Neutrophil (primary cell): ENCODE measurements around the gene KDM4B.

Experiments
- H3K27ac ChIP-seq: fragments of 200-600 bp; sonication (generic); 2 replicates; pipeline ENCODE4 v1.5.1; 2016; ENCODE audit warnings: mild to moderate bottlenecking, moderate library complexity
- H3K27me3 ChIP-seq: fragments of 200-600 bp; sonication (generic); 2 replicates; pipeline ENCODE4 v1.6.0; 2016; ENCODE audit warnings: mild to moderate bottlenecking
- H3K36me3 ChIP-seq: fragments of 200-600 bp; sonication (generic); 2 replicates; pipeline ENCODE4 v1.5.1; 2017
- H3K4me1 ChIP-seq, 2 experiments: fragments of 200-600 bp in 1 of 2; sonication (generic) in 1 of 2; 1 replicate in 1 of 2; 2 replicates in 1 of 2; pipeline versions ENCODE4 v1.5.1 to v1.6.1; 2013 to 2016; ENCODE audit warnings: low read depth in 1 of 2, low read length in 1 of 2, mild to moderate bottlenecking in 1 of 2, moderate library complexity in 1 of 2; ENCODE audit not compliant: control insufficient read depth in 1 of 2, insufficient read depth in 1 of 2
- H3K4me3 ChIP-seq, 2 experiments: fragments of 200-600 bp in 1 of 2; sonication (generic) in 1 of 2; 1 replicate in 1 of 2; 2 replicates in 1 of 2; pipeline ENCODE4 v1.5.1; 2013 to 2016; ENCODE audit warnings: low read depth in 1 of 2, low read length in 1 of 2, mild to moderate bottlenecking in 1 of 2, moderate library complexity in 1 of 2
- H3K9me3 ChIP-seq: fragments of 200-600 bp; sonication (generic); 2 replicates; pipeline ENCODE4 v1.5.1; 2016
- TF ChIP-seq, protein P1 (sequence below): fragments of 200-600 bp; sonication (generic); IDR thresholded peaks from 2 replicates; pipeline ENCODE4 v1.5.1; 2016; ENCODE audit warnings: antibody characterized with exemption

Gene KDM4B

DNA sequence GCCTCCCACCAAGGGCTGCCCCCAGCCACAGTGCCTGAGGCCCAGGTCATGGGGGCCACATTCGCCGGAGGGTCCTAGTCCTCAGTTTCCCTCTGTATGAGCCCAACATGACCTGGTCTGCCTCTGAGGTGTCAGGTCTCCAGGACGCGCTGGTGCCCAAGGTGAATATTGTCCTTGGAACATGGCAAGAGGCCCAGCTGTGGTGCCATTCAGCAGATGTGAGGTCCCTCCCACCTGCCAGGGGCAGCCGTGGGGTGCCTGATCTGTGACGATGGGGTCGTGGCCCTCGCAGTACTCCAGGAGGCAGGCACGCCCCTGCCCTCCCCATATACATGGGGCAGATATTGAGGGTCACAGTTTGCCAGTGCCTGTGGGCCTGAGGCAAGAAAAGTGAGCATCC lies 151.9 kb downstream of the KDM4B start:
- TF ChIP-seq, protein P1, sequence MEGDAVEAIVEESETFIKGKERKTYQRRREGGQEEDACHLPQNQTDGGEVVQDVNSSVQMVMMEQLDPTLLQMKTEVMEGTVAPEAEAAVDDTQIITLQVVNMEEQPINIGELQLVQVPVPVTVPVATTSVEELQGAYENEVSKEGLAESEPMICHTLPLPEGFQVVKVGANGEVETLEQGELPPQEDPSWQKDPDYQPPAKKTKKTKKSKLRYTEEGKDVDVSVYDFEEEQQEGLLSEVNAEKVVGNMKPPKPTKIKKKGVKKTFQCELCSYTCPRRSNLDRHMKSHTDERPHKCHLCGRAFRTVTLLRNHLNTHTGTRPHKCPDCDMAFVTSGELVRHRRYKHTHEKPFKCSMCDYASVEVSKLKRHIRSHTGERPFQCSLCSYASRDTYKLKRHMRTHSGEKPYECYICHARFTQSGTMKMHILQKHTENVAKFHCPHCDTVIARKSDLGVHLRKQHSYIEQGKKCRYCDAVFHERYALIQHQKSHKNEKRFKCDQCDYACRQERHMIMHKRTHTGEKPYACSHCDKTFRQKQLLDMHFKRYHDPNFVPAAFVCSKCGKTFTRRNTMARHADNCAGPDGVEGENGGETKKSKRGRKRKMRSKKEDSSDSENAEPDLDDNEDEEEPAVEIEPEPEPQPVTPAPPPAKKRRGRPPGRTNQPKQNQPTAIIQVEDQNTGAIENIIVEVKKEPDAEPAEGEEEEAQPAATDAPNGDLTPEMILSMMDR, result no peak
- Histone ChIP-seq H3K27me3 (no peaks in the 10 kb centered on the region), H3K9me3 (no peaks in the 10 kb centered on the region), H3K36me3 (peaks cover 92% of the 10 kb centered on the region), H3K4me1 (no peaks in the 10 kb centered on the region), H3K4me3 (no peak overlapping the region), H3K27ac (no peak overlapping the region)

DNA sequence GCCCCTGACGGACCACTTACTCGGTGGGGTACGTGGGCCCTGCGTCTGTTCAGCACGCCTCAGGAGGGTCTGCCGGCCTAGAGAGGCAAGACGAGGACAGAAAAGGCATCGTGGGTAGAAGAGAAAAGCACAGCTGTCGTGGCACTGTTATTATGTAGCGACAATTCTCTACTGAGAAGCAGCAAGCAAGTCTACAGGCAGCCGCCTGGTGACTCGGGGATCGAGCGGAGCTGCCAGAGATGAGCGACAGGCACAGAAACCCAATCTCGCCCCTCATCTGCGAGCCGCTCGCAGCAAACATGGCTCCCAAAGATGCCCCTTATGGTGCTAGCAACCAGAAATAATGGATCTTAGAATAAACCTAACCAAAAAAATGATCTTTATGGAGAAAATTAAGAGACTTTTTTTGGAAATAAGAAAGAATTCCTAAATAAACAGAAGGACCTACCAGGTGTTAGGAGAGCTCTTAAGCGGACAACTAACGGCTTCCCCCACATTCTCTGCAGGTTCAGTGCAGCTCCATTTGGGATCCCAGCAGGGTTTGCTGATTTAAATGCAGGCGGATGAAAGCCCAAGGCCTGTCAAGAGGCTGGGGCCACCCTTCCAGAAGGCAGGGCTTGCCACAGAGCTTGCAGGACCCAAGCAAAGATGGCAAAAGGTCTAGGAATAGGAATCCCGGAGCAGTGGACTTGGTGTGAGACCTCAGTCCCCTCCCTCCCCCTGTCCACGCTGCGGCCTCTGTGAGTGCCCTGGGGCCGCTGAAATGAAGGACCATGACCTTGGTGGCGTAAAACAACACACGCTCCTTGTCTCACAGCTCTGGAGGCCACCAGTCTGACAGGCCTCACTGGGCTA lies 152.6 kb downstream of the KDM4B start:
- no peaks in the 10 kb centered on the region for H3K9me3 ChIP-seq
- TF ChIP-seq, protein P1, result no peak
- no peak overlapping the region for H3K4me3 ChIP-seq
- H3K4me1 ChIP-seq, result no peaks in the 10 kb centered on the region
- no peak overlapping the region for H3K27ac ChIP-seq
- H3K27me3 ChIP-seq, result no peaks in the 10 kb centered on the region
- H3K36me3 ChIP-seq, result peaks cover 99% of the 10 kb centered on the region

DNA sequence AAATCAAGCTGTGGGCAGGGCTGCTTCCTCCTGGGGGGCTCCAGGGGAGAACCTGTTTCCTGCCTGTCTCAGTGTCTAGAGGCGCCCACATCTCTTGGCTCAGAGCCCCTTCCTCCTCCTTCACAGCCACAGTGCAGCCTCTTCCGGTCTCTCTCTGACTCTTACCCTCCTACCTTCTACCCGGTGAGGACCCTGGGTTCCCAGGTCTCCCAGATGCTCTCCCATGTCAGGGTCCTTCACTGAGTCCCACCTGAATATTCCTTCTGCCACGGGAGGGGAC lies 153.1 kb downstream of the KDM4B start:
- Histone ChIP-seq H3K4me3 (no peak overlapping the region), H3K27me3 (no peaks in the 10 kb centered on the region), H3K4me1 (no peaks in the 10 kb centered on the region), H3K27ac (peak overlapping the region; percentile 31), H3K9me3 (no peaks in the 10 kb centered on the region), H3K36me3 (peaks cover 99% of the 10 kb centered on the region)
- TF ChIP-seq, protein P1, result no peak

DNA sequence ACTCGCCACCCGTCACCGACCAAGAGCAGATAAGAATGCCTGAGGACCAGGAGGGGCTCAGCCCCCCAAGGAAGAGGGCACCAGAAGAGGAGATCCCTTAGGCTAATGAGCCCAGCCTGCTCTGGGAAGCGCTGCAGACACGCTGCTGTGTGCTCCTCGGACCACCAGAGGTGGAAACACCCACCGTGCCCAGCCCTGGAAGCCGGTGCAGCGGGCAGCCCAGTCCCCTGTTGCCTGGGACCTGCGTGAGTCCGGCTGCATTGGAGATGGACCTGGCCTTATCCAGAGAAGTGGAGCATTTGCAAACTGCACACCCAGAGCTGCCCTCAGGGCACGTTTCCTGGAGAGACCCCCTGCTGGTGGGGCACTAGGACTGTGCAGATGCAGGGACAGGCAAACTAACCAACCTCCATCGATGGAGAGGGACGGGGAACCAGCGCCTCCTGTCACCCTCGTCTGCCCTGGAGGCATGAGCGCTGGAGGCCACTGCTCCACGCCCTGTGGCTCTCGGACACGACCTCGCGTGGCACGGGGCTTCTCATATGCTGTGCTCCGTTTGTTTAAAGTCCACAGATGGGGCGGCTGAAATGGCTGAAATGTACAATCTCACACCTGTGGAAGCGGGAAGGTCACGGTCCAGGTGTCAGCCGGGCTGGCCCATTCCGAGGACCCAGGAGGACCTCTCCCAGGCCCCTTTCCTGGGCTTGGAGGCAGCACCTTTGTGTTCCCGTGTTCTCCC lies 153.9 kb downstream of the KDM4B start:
- Histone ChIP-seq H3K4me3 (no peak overlapping the region), H3K27me3 (no peaks in the 10 kb centered on the region), H3K36me3 (peaks cover 98% of the 10 kb centered on the region), H3K9me3 (no peaks in the 10 kb centered on the region), H3K4me1 (no peaks in the 10 kb centered on the region), H3K27ac (no peak overlapping the region)
- TF ChIP-seq, protein P1, result no peak

DNA sequence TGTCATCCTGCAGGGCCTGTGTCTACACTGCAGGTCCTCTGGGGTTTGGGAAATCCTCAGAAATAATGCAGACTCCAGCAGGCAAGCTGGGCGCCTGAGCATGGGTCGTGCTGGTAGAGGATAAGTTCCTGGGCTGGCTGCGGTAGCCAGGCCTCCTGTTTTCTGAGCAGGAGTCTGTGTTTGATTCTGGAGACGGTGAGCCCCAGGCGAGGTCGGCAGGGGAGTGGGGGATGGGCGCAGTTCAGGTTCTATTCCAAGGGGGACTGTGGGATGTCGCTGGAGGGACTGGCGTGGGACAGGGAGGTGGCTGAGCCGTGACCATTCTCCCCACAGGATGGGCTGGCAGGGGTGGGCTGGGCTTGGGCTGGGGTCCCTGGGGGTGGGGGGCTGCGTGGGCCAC lies 154.7 kb downstream of the KDM4B start:
- Histone ChIP-seq H3K4me1 (no peaks in the 10 kb centered on the region), H3K27ac (no peak overlapping the region), H3K9me3 (no peaks in the 10 kb centered on the region), H3K27me3 (no peaks in the 10 kb centered on the region), H3K36me3 (peaks cover 98% of the 10 kb centered on the region), H3K4me3 (no peak overlapping the region)
- TF ChIP-seq, protein P1, result no peak
